Hepatocyte (in vitro differentiated cells): ENCODE results near the gene IMMT. TPM values are rescaled to one million over a fixed set of nuclear protein-coding genes. Genes with fewer than 3 reads are reported as not detected.

Source experiments
- DNase-seq: peaks from one replicate; pipeline ENCODE4 v3.0.0-alpha.2; 2016; ENCODE audit warnings: low spot score
- H2AFZ ChIP-seq: fragments of 200-600 bp; sonication (generic); 2 replicates; pipeline ENCODE4 v1.6.0; 2016; ENCODE audit warnings: antibody characterized with exemption, mild to moderate bottlenecking
- H3K27ac ChIP-seq: fragments of 200-600 bp; sonication (generic); 2 replicates; pipeline ENCODE4 v1.5.1; 2016; ENCODE audit warnings: mild to moderate bottlenecking
- H3K27me3 ChIP-seq: fragments of 200-600 bp; sonication (generic); 2 replicates; pipeline ENCODE4 v1.6.1; 2016
- H3K36me3 ChIP-seq: fragments of 200-600 bp; sonication (generic); replicated peaks from 2 replicates; pipeline ENCODE4 v1.5.1; 2016; ENCODE audit warnings: low read depth; ENCODE audit not compliant: insufficient read depth
- H3K4me1 ChIP-seq: fragments of 200-600 bp; sonication (generic); 2 replicates; pipeline ENCODE4 v1.5.1; 2016; ENCODE audit warnings: mild to moderate bottlenecking, moderate library complexity; ENCODE audit not compliant: insufficient read depth
- H3K4me2 ChIP-seq: fragments of 200-600 bp; sonication (generic); 2 replicates; pipeline ENCODE4 v1.6.0; 2016
- H3K4me3 ChIP-seq: fragments of 200-600 bp; sonication (generic); 2 replicates; pipeline ENCODE4 v1.5.1; 2016; ENCODE audit warnings: mild to moderate bottlenecking
- H3K79me2 ChIP-seq: fragments of 200-600 bp; sonication (generic); 2 replicates; pipeline ENCODE4 v1.6.0; 2017; ENCODE audit warnings: mild to moderate bottlenecking
- H3K9me2 ChIP-seq: fragments of 200-600 bp; sonication (generic); replicated peaks from 2 replicates; pipeline ENCODE4 v1.6.0; 2017; ENCODE audit warnings: mild to moderate bottlenecking; ENCODE audit not compliant: insufficient read depth
- H3K9me3 ChIP-seq: fragments of 200-600 bp; sonication (generic); 2 replicates; pipeline ENCODE4 v1.5.1; 2016; ENCODE audit warnings: low read depth, mild to moderate bottlenecking
- H4K20me1 ChIP-seq: fragments of 200-600 bp; sonication (generic); 2 replicates; pipeline ENCODE4 v1.6.0; 2016; ENCODE audit warnings: mild to moderate bottlenecking; ENCODE audit not compliant: insufficient read depth, poor library complexity, severe bottlenecking
- CTCF ChIP-seq: fragments of 200-600 bp; sonication (generic); IDR thresholded peaks from 2 replicates; pipeline ENCODE4 v1.5.1; 2016; ENCODE audit warnings: antibody characterized with exemption, mild to moderate bottlenecking; ENCODE audit not compliant: poor library complexity
- EZH2 ChIP-seq: fragments of 200-600 bp; sonication (generic); IDR thresholded peaks from 2 replicates; pipeline ENCODE4 v1.6.1; 2016; ENCODE audit warnings: antibody characterized with exemption, mild to moderate bottlenecking, borderline replicate concordance
- EZH2phosphoT487 ChIP-seq: fragments of 200-600 bp; sonication (generic); IDR thresholded peaks from one replicate; pipeline ENCODE4 v1.6.1; 2018; ENCODE audit warnings: antibody characterized with exemption, mild to moderate bottlenecking, low read depth, moderate library complexity; ENCODE audit not compliant: unreplicated experiment, severe bottlenecking
- WGBS: methylation state at CpG from one replicate; pipeline ENCODE4 v1.1.6; 2016; ENCODE audit warnings: low lambda C conversion rate; ENCODE audit errors: missing lambda C conversion rate; 5-methylcytosine and 5-hydroxymethylcytosine counted together
- polyA plus RNA-seq: library from polyadenylated mRNA; unstranded; fragments of >200 nt; fragmentation: Nextera tagmentation; extraction: Ambion mirVana; gene quantifications from 2 replicates; pipeline ENCODE4 v1.2.1, GENCODE V29; 2016
- total RNA-seq: library from RNA; depleted of rRNA; stranded (reverse); fragments of >200 nt; gene quantifications from 2 replicates; pipeline ENCODE4 v1.2.3, GENCODE V29; 2014

Gene IMMT
- total and polyA plus RNA-seq, 2 experiments from 2014 or later, result 60.1 to 67.9 TPM

- Histone ChIP-seq H4K20me1 (peaks cover under 1% of the 10 kb centered on the region), H3K9me3 (no peaks in the 10 kb centered on the region), H3K27me3 (no peaks in the 10 kb centered on the region), H3K4me1 (peaks cover 8% of the 10 kb centered on the region), H2AFZ (no peak overlapping the region), H3K4me2 (no peak overlapping the region), H3K9me2 (no peaks in the 10 kb centered on the region), H3K27ac (no peak overlapping the region), H3K36me3 (no peaks in the 10 kb centered on the region), H3K79me2 (peaks cover 70% of the 10 kb centered on the region), H3K4me3 (no peak overlapping the region)
- TF ChIP-seq EZH2 (no peak), CTCF (no peak), EZH2phosphoT487 (no peak)
- no peak for DNase-seq
Measured at GRCh38 chr2:86102157-86102556, 93.1 kb downstream of the IMMT start.

- Histone ChIP-seq H3K4me3 (no peak overlapping the region), H3K9me3 (no peaks in the 10 kb centered on the region), H3K27me3 (no peaks in the 10 kb centered on the region), H3K36me3 (no peaks in the 10 kb centered on the region), H3K4me1 (no peaks in the 10 kb centered on the region), H3K79me2 (peaks cover 55% of the 10 kb centered on the region), H3K27ac (no peak overlapping the region), H2AFZ (no peak overlapping the region), H4K20me1 (no peaks in the 10 kb centered on the region), H3K4me2 (no peak overlapping the region), H3K9me2 (no peaks in the 10 kb centered on the region)
- DNase-seq, result no peak
- 96% methylated on average over 1 of the region's 1 CpG for WGBS
- no peak for TF ChIP-seq CTCF
- TF ChIP-seq EZH2, result no peak
- TF ChIP-seq EZH2phosphoT487, result no peak
Measured at GRCh38 chr2:86097913-86098312, 97.3 kb downstream of the IMMT start.

- no peak overlapping the region for H2AFZ ChIP-seq
- WGBS, result 97% methylated on average over 3 of the region's 3 CpGs
- no peaks in the 10 kb centered on the region for H3K9me2 ChIP-seq
- H4K20me1 ChIP-seq, result no peaks in the 10 kb centered on the region
- no peaks in the 10 kb centered on the region for H3K4me1 ChIP-seq
- TF ChIP-seq EZH2 (no peak), CTCF (no peak), EZH2phosphoT487 (no peak)
- H3K4me2 ChIP-seq, result no peak overlapping the region
- no peak for DNase-seq
- H3K27ac ChIP-seq, result no peak overlapping the region
- no peaks in the 10 kb centered on the region for H3K9me3 ChIP-seq
- H3K79me2 ChIP-seq, result peaks cover 49% of the 10 kb centered on the region
- no peak overlapping the region for H3K4me3 ChIP-seq
- H3K36me3 ChIP-seq, result no peaks in the 10 kb centered on the region
- H3K27me3 ChIP-seq, result no peaks in the 10 kb centered on the region
Measured at GRCh38 chr2:86097114-86097896, 98.0 kb downstream of the IMMT start.
